HG02588 (cell line): ENCODE measurements around the gene TMEM106B.
A peak's percentile ranks its signal among the peaks of the same experiment; 100 is the strongest.
"Not testable (repeated sequence)": the region's sequence is repeated elsewhere in the genome, so short reads cannot be mapped to it uniquely, and the experiment has no call there.

Experiments used
- ATAC-seq: cut with Tn5 transposase; IDR thresholded peaks from one replicate; pipeline ENCODE4 v1.9.1; 2021; ENCODE audit warnings: mild to moderate bottlenecking, moderate library complexity; ENCODE audit not compliant: unreplicated experiment

Gene TMEM106B

DNA sequence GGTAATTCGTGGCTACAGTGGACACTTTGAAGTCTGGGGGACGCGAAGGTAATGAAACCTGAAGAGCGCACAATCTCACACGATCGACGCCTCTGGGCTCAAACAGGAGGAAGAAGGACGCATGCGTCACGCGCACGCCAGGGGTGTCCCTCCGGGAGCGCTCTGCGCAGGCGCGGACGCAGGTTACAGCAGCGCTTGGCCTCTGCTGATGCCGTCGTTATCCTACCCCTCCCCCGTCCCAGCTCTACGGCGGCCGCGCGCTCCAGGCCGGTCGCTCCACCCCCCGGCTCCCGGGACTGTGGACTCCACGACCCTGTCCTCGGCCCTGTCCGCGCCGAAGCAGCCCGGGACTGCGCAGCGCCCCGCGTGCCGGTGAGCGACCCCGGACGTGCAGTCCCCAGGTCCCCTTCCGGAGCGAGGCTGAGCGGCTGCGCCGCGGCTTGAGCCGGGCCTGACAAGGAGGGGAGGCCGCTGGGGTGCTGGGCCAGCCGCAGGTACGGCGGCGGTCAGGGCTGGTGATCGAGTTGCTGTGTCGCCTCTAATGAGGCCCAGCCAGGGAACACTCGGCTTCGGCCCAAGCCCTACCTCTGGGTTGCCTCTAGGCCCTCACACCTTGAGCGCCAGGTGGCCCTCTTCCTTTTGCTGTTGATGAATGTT is at the start of gene TMEM106B:
Gene TMEM106B (plus strand): TSS at position 241 of the 657 bp plus-strand sequence. CDS start 3,517 bp downstream, outside the sequence.
- ATAC-seq: peak; percentile 94

DNA sequence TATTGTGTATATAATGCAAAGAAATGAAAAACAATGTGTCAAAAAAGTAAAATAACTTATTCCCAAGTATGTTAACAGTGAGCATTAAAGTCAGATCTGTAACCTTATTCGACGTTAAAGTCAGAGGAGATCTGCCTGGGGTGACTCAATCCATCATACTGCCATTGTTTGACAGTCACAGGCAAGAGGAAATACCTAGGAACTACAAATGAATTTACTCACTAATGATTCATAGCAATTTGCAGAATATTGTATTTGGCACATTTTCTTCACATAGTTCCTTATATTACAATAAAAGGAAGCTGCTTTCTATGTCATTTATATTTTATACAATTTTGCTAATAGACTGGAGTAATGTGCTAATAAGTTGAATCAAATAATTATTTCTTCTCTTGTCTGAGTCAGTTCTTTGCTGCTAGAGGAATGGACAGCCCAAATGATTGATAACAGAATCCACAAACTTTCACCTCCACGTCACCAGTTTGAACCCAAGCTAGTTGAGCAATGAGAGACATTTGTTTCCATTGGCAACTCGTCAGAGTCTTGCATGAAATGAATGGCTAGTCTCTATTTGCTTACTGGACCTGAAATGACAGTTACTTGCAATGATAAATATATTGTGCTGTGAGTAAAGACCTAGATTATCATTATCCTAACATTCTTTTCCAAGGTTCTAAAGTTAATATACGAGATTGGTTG is 48.5 kb upstream of the TMEM106B start:
- ATAC-seq: no peak

- not testable (repeated sequence) for ATAC-seq
Observed at GRCh38 chr7:12168065-12168464, 43.0 kb upstream of the TMEM106B start.

DNA sequence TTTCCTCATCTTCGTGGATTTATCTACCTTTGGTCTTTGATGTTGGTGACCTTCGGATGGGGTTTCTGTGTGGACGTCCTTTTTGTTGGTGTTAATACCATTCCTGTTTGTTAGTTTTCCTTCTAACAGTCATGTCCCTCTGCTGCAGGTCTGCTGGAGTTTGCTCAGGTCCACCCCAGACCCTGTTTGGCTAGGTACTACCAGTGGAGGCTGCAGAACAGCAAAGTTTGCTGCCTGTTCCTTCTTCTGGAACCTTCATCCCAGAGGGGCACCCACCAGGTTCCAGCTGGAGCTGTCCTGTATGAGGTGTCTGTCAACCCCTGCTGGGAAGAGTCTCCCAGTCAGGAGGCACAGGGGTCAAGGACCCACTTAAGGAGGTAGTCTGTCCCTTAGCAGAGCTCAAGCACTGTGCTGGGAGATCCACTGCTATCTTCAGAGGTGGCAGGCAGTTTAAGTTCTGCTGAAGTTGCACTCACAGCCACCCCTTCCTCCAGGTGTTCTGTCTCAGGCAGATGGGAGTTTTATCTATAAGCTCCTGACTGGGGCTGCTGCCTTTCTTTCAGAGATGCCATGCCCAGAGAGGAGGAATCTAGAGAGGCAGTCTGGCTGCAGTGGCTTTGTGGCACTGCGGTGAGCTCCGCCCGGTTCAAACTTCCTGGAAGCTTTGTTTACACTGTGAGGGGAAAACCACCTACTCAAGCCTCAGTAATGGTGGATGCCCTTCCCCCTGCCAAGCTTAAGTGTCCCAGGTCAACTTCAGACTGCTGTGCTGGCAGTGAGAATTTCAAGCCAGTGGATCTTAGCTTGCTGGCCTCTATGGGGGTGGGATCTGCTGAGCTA is 40.9 kb upstream of the TMEM106B start:
- ATAC-seq: not testable (repeated sequence)

DNA sequence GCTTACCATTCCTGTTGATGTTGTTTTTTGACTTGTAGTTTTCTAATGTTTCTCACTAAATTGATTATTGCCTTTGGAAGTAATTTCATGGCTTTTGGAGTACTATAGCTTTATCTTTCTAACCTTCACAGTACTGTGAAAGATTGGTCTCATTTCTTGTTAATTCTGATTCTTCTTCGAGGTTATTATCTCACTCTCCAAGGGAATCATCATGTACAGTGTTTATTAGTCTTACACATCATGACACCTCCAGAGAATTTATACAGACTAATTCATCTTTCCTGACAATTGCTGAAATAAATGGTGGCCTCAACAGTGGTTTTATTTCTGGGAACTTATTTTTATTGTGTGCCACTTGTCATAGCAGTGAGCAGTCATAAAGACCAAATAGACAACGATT is 37.4 kb upstream of the TMEM106B start:
- ATAC-seq: no peak

DNA sequence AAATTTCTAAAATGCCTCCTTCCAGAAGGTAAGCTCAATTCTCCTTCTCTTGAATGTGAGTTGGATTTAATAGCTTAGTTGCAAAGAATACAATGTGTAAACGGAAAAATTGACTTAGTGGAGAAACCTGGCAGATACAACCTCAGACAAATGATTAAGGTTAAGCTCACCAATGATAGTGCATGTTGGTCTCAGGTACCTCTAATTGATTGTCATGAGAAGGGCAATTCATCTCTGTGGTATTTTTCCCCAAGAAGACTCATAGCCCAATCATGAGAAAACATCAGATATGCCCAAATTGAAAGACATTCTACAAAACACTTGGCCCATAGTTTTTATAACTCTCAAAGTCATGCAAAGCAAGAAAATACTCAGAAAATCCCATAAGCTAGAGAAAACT is 36.2 kb upstream of the TMEM106B start:
- no peak for ATAC-seq

GRCh38 chr7:12178317-12178716 is 32.8 kb upstream of the TMEM106B start:
- no peak for ATAC-seq

- no peak for ATAC-seq
Observed at GRCh38 chr7:12194426-12194825, 16.7 kb upstream of the TMEM106B start.

DNA sequence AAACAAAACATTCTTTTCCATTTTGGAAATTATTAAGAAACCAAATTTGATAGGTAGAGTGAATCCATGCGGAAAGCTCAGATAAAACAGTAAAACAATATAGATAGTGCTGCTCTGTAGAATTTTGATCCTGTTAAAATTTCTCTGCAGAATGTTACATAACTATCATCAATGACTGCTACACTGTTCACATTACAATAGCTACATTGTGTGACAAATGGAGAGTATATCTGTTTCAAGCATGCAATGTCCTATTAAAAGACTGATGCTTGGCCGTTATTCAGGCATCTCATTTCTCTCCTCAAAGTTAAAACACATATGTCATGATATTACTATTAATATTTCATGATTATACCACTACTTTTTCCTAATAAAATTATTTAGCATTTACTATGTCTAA is 14.7 kb upstream of the TMEM106B start:
- no peak for ATAC-seq

GRCh38 chr7:12199363-12199762 is 11.7 kb upstream of the TMEM106B start:
- ATAC-seq: no peak

DNA sequence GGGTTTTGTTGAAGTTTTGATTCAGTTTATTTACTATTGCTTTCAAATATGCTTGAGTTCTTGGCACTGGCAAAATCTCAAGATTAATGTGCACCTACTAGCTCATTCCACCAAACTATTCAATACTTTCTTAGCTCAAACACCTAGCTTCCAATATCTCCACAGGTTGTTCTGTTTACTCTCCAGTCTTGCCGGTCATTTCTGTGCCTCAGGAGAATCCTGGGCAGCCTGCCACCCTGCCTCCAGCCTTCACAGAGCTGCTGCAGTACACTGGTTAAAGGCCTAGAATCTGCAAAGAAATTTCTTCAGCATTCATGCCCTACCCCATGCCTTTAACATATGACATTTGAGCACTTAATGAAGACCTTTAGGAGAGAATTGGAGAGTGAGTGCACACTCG is 4.0 kb upstream of the TMEM106B start:
- no peak for ATAC-seq

DNA sequence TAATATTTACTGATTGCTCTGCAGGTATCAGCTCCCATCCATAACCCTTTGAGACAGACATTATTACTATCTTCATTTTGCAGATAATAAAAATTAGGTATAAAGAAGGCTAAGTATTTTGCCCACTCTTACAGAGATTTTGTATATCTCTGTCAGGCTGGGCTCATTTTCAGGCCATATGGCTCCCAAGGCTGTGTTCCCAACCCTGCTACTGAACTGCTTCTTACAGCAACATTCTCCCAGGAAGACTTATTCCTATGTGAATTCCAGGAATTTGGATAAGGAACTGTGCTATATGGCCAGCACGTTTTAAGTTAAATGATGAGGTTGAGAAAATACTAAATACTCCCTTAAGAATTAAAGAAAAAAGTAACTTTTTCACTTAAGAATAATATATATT is 1.9 kb upstream of the TMEM106B start:
- no peak for ATAC-seq

DNA sequence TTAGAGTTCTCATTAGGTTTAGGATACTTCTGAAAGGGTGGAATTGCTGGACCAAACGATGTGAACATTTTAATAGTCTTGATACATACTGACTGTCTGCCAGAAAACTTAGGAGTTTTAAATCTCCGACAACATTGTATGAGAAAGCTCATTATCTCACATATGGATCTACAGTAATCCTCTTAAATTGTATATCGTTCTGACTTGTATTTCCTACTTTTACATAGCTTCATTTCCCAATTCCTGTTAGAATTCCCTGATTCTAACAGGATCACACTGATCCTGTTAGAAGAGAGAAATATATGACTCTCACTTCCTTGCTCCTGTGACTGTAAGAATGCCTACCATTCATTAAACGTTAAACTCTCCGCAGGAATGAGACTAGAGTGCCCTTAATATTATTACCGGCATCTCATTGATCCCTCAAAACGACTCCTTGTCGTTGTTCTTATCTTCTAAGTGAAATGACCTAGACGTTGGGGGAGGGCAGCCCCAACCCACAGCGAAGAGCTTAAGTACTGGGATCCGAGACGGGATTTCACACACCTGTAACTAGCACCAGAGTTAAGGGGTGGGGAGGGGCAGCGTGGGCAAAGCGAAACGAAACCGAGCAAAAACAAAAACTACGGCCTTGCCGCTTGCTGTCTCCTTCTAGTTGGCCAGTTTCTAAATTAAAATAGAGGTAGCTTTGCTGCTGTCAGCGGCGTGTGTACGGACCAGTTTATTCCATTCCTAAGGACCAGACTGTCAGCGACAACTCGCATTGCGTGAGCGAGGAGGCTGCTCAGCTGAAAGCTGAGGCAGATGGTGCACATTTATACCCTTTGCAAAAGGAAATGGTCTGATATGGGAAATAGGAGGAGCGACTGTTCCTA is 678 bp upstream of the TMEM106B start:
- ATAC-seq: peak; percentile 33

- no peak for ATAC-seq
Observed at GRCh38 chr7:12211711-12212485, 804 bp downstream of the TMEM106B start.

DNA sequence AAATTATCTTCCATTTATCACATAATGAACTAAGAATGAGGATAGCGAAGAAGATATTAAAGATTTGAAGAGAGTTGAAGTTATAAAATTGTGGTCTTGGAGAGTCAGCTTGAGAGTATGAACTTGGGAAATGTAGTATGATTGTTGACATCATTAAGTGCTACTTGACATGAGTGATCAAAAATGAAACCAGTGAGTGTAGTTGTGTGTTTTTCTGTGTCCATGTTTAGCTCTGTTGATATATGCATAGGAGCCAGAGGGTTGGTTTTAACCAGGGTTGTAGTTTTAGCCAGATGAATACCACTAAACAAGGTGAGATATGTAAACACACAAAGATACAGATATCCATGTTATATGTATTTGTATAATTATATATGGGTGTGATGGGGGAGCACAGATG is 6.2 kb downstream of the TMEM106B start:
- ATAC-seq: no peak

DNA sequence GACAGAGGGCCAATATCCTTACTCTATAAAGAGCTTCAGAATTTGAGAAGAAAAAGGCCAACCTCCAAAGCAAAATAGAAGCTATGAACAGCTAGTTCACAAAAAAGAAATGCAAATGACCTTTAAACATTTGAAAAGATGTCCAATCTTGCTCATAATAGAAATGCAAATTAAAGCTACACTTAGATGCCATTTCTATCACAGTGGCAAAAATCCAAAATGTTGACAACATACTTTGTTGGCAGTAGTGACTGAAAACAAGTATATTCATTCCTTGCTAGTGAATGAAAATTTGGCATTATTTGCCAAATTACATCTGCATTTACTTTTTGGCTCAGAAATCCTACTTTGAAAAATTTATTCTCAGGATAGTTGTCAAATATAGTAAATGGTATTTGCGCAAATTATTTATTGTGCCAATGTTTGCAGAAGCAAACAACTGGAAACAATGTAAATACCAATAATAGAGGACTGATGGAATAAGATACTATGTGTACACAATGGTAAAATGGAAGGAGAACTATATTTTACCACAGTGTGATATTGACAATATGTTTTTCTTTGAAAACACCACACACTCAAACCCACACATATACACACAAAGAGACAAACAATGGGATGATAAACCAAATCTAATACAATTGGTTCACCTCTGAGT is 9.4 kb downstream of the TMEM106B start:
- ATAC-seq: no peak

DNA sequence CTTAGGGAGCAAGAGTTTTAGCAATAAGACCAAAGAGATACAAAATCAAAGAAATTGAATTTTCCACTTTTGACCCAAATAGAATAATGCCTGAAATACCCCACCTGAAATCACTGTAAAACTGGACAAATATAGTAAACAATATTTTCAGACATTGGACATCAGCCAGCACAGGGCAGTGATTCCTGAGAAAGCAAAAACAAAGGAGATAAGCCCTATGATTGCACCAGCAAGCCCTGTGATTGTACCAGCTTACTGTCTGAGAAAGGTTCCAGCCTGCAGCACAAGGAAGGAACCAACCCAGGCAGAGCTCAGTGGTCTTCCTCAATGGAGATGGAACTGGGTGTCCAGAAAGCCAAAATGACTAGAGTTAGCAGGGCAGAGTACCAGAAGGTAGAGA is 10.3 kb downstream of the TMEM106B start:
- no peak for ATAC-seq

GRCh38 chr7:12222889-12223579 is 11.9 kb downstream of the TMEM106B start:
- ATAC-seq: peak; percentile 81

GRCh38 chr7:12225017-12225416 is 13.9 kb downstream of the TMEM106B start:
- not testable (repeated sequence) for ATAC-seq
